PFSK-1 (cell line): ENCODE measurements around the gene TMC3.

Source experiments
- FOXP2 ChIP-seq: optimal IDR thresholded peaks from 2 replicates; pipeline ENCODE3; 2011; ENCODE audit warnings: borderline replicate concordance, control low read depth, inconsistent platforms; ENCODE audit not compliant: insufficient read depth; ENCODE audit errors: extremely low read length, extremely low read depth
- POLR2AphosphoS5 ChIP-seq: IDR thresholded peaks from 2 replicates; pipeline ENCODE4 v1.6.1; 2012; ENCODE audit warnings: low read depth, mild to moderate bottlenecking, control low read depth, low read length, moderate library complexity
- SIN3A ChIP-seq: IDR thresholded peaks from 2 replicates; pipeline ENCODE4 v1.6.1; 2012; ENCODE audit warnings: mild to moderate bottlenecking, low read length, moderate library complexity, borderline replicate concordance; ENCODE audit not compliant: insufficient read depth
- TAF1 ChIP-seq: IDR thresholded peaks from 2 replicates; pipeline ENCODE4 v1.6.1; 2012; ENCODE audit warnings: low read length, control low read depth, borderline replicate concordance; ENCODE audit not compliant: insufficient read depth
- TF ChIP-seq, protein P1 (sequence below), 2 experiments: IDR thresholded peaks; 2 replicates each; pipeline versions ENCODE4 v1.6.1 to v1.8.0; 2011 to 2012; ENCODE audit warnings: low read depth in 2 of 2, low read length in 2 of 2, control low read depth in 1 of 2, inconsistent platforms in 1 of 2, mild to moderate bottlenecking in 1 of 2, moderate library complexity in 1 of 2; ENCODE audit not compliant: insufficient read depth in 1 of 2

The TMC3 gene

DNA sequence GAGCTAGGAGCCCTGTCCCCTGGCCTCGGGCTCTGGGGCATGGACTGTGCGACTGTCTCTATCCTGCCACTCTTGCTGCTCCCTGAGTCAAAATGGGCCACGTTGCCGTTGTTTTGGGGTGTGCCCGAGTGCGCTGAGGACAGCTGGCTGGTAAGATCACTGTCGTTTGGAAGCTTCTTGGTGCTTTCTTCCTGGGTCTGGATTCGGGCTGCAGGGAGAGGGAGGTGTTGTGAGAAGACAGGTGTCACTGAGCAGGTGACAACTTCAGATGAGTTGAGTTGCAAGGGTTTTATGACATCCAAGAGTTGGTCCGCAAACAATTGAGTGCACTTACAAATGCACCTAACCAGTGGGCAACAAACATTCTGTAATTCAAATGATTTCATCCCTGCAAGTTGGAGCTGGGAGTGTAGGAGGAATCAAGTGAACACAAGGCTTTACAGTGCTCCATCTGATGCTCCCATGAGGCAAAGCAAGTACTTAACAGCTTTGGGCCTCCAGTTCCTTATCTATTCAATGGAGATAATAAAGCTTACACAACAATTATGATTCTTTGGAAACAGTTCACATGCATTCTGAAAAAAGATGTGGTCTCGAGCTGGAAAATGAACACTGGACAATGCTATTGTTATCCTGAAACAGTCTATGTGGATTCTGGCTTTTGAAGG lies 39.1 kb downstream of the TMC3 start:
- TF ChIP-seq TAF1: no peak
- no peak for TF ChIP-seq POLR2AphosphoS5
- TF ChIP-seq SIN3A: no peak
- TF ChIP-seq, protein P1, sequence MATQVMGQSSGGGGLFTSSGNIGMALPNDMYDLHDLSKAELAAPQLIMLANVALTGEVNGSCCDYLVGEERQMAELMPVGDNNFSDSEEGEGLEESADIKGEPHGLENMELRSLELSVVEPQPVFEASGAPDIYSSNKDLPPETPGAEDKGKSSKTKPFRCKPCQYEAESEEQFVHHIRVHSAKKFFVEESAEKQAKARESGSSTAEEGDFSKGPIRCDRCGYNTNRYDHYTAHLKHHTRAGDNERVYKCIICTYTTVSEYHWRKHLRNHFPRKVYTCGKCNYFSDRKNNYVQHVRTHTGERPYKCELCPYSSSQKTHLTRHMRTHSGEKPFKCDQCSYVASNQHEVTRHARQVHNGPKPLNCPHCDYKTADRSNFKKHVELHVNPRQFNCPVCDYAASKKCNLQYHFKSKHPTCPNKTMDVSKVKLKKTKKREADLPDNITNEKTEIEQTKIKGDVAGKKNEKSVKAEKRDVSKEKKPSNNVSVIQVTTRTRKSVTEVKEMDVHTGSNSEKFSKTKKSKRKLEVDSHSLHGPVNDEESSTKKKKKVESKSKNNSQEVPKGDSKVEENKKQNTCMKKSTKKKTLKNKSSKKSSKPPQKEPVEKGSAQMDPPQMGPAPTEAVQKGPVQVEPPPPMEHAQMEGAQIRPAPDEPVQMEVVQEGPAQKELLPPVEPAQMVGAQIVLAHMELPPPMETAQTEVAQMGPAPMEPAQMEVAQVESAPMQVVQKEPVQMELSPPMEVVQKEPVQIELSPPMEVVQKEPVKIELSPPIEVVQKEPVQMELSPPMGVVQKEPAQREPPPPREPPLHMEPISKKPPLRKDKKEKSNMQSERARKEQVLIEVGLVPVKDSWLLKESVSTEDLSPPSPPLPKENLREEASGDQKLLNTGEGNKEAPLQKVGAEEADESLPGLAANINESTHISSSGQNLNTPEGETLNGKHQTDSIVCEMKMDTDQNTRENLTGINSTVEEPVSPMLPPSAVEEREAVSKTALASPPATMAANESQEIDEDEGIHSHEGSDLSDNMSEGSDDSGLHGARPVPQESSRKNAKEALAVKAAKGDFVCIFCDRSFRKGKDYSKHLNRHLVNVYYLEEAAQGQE (IDR thresholded peaks at IDR 0.05; ENCODE audit: insufficient read depth in 1 of 2, low read depth in 2 of 2, low read length in 2 of 2): no peak
- TF ChIP-seq FOXP2: no peak

- TF ChIP-seq TAF1: no peak
- TF ChIP-seq, protein P1 (IDR thresholded peaks at IDR 0.05; ENCODE audit: insufficient read depth in 1 of 2, low read depth in 2 of 2, low read length in 2 of 2): no peak
- no peak for TF ChIP-seq FOXP2
- no peak for TF ChIP-seq POLR2AphosphoS5
- no peak for TF ChIP-seq SIN3A
These were observed 40.6 kb downstream of the TMC3 start for GRCh38 chr15:81333363-81333762.

GRCh38 chr15:81332326-81332725 lies 41.7 kb downstream of the TMC3 start:
- TF ChIP-seq FOXP2 (no peak), SIN3A (no peak), TAF1 (no peak), POLR2AphosphoS5 (no peak)
- TF ChIP-seq, protein P1 (IDR thresholded peaks at IDR 0.05; ENCODE audit: insufficient read depth in 1 of 2, low read depth in 2 of 2, low read length in 2 of 2): no peak

GRCh38 chr15:81331600-81331999 lies 42.4 kb downstream of the TMC3 start:
- TF ChIP-seq SIN3A (no peak), FOXP2 (no peak), POLR2AphosphoS5 (no peak), TAF1 (no peak)
- TF ChIP-seq, protein P1 (IDR thresholded peaks at IDR 0.05; ENCODE audit: insufficient read depth in 1 of 2, low read depth in 2 of 2, low read length in 2 of 2): no peak

- TF ChIP-seq POLR2AphosphoS5 (no peak), FOXP2 (no peak), TAF1 (no peak), SIN3A (no peak)
- TF ChIP-seq, protein P1 (IDR thresholded peaks at IDR 0.05; ENCODE audit: insufficient read depth in 1 of 2, low read depth in 2 of 2, low read length in 2 of 2): no peak
These were observed 43.5 kb downstream of the TMC3 start for GRCh38 chr15:81330366-81331090.
